Coronary artery (tissue), 2 donors: ENCODE results near the gene HTR2C.
"Not testable (repeated sequence)": the region's sequence is repeated elsewhere in the genome, so short reads cannot be mapped to it uniquely, and the experiment has no call there.

Source experiments
- DNase-seq: peaks from one replicate; pipeline ENCODE4 v3.0.0-alpha.2; 2017; ENCODE audit warnings: low spot score
- H3K27ac ChIP-seq, 2 donors: fragments of 200-600 bp; sonication (generic); one replicate each; pipeline ENCODE4 v1.5.1; 2016 to 2019
- H3K4me3 ChIP-seq: fragments of 200-600 bp; sonication (generic); 2 replicates; pipeline ENCODE4 v1.5.1; 2016; ENCODE audit warnings: mild to moderate bottlenecking, moderate library complexity
- CTCF ChIP-seq: fragments of 200-600 bp; sonication (generic); IDR thresholded peaks from one replicate; pipeline ENCODE4 v1.5.1; 2019; ENCODE audit warnings: antibody characterized with exemption

The HTR2C gene

GRCh38 chrX:114619874-114620273, 36.0 kb downstream of the HTR2C start:
- no peak overlapping the region for H3K27ac ChIP-seq
- H3K4me3 ChIP-seq: no peak overlapping the region
- DNase-seq: no peak
- no peak for TF ChIP-seq CTCF

GRCh38 chrX:114626323-114626722, 42.4 kb downstream of the HTR2C start:
- H3K4me3 ChIP-seq: no peak overlapping the region
- no peak for TF ChIP-seq CTCF
- H3K27ac ChIP-seq: no peak overlapping the region
- DNase-seq: no peak

GRCh38 chrX:114635986-114636385, 52.1 kb downstream of the HTR2C start:
- Histone ChIP-seq H3K27ac (no peak overlapping the region), H3K4me3 (no peak overlapping the region)
- no peak for DNase-seq
- TF ChIP-seq CTCF: no peak

- no peak for DNase-seq
- no peak overlapping the region for H3K27ac ChIP-seq
- no peak for TF ChIP-seq CTCF
- no peak overlapping the region for H3K4me3 ChIP-seq
These were observed 66.5 kb downstream of the HTR2C start for GRCh38 chrX:114650351-114650750.

- DNase-seq: no peak
These were observed 91.5 kb downstream of the HTR2C start for GRCh38 chrX:114675365-114675764.

GRCh38 chrX:114700533-114700932, 116.6 kb downstream of the HTR2C start:
- H3K27ac ChIP-seq, H3K4me3 ChIP-seq, DNase-seq: not testable (repeated sequence)

More at GRCh38 chrX:114675365-114675764, 91.5 kb downstream of the HTR2C start:
- H3K27ac ChIP-seq: no peak overlapping the region
- no peak overlapping the region for H3K4me3 ChIP-seq
- no peak for TF ChIP-seq CTCF

GRCh38 chrX:114709406-114709805, 125.5 kb downstream of the HTR2C start:
- no peak overlapping the region for H3K27ac ChIP-seq
- no peak overlapping the region for H3K4me3 ChIP-seq
- TF ChIP-seq CTCF: no peak
- DNase-seq: no peak

GRCh38 chrX:114710571-114710970, 126.7 kb downstream of the HTR2C start:
- DNase-seq: no peak
- no peak for TF ChIP-seq CTCF

More at GRCh38 chrX:114710571-114710970, 126.7 kb downstream of the HTR2C start:
- H3K27ac ChIP-seq: no peak overlapping the region
- H3K4me3 ChIP-seq: no peak overlapping the region
